ENCODE measurements around the gene SPNS2.

DNA sequence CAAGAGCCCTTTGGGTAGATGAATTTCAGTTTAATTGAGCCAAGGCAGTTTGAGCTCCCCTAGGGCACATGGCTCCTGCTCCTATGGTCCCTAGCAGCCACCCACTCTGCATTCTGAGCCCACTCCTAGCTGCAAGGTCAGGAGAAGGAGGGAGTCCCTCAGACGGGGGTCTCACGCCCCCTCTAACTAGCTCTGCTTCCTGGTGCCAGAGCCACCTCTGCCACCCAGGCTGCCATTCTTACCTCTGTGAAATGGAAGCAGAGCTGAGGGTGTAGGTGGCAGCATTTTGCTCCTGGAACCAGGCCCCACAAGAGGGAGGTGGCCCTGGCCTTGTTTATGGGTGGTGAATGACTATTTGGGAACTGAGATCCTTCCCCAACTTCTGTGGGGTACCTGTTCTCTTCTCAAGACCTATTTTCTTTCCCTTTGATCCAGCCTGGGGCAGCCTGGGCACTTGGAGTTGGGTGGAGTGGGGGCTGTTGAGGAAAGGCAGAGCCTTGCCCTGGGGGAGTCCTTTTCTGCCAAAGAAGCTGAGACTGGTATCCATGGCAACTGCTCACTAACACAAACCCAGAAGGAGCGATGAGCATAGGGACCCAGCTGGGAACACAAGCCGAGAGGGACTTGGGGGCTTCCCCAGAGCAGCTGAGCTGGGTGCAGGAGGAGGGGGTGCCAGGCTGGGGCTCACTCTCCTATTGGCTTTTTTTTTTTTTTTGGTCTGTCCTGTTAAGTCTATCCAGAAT lies 4.8 kb downstream of the SPNS2 start:
- TF ChIP-seq CTCF (IDR thresholded peaks at IDR 0.05), result no peak
- TF ChIP-seq EP300 (IDR thresholded peaks at IDR 0.05), result no peak
- TF ChIP-seq POLR2A (IDR thresholded peaks at IDR 0.05), result no peak

Measured in tibial nerve (tissue), 4 donors.